ENCODE results near the gene ST3GAL4. TPM values are rescaled to one million over a fixed set of nuclear protein-coding genes. Genes with fewer than 3 reads are reported as not detected.

ST3GAL4 gene
- polyA plus RNA-seq, 1 donor (not counting 4 experiments of a cell fraction or from before 2014, with no cell fraction given) = 24.6 TPM

- Histone ChIP-seq H3K27ac (ENCODE audit: control insufficient read depth, insufficient read depth, low read length) (no peak overlapping the region), H3K4me1 (ENCODE audit: control insufficient read depth, extremely low read depth, insufficient read depth, low read length) (peaks cover 22% of the 10 kb centered on the region), H3K4me3 (ENCODE audit: control insufficient read depth in 2 of 3, extremely low read depth in 1 of 3, insufficient read depth in 2 of 3, low read depth in 1 of 3, low read length in 3 of 3) (no peak overlapping the region), H3K4me2 (ENCODE audit: control insufficient read depth, extremely low read depth, insufficient read depth, low read depth, low read length) (no peak overlapping the region), H2AFZ (ENCODE audit: control insufficient read depth, low read length) (no peak overlapping the region), H3K79me2 (ENCODE audit: control insufficient read depth, insufficient read depth, low read length) (no peaks in the 10 kb centered on the region), H3K27me3 (ENCODE audit: control insufficient read depth, extremely low read depth, insufficient read depth, low read length) (no peaks in the 10 kb centered on the region), H3K9me3 (ENCODE audit: control insufficient read depth, low read depth, low read length) (no peaks in the 10 kb centered on the region), H4K20me1 (ENCODE audit: control insufficient read depth, extremely low read depth, insufficient read depth, low read length) (no peaks in the 10 kb centered on the region), H3K9me1 (ENCODE audit: control insufficient read depth, extremely low read depth, insufficient read depth, low read length) (no peaks in the 10 kb centered on the region), H3K9ac (ENCODE audit: control insufficient read depth, extremely low read depth, insufficient read depth, low read length) (no peak overlapping the region), H3K36me3 (ENCODE audit: control insufficient read depth in 2 of 2, extremely low read depth in 1 of 2, insufficient read depth in 2 of 2, low read length in 2 of 2) (peaks cover 6 to 17% of the 10 kb centered on the region in 2 experiments)
- dilution Hi-C loops (cut with MboI; ENCODE audit: extremely low pct_ligation_motif_present, low sequenced_read_pairs) = no loop called here
- TF ChIP-seq EZH2 (IDR thresholded peaks at IDR 0.05; ENCODE audit: low read length) (no peak), CTCF (optimal IDR thresholded peaks at IDR 0.05 in 1 of 3, IDR thresholded peaks at IDR 0.05 in 1 of 3, conservative IDR thresholded peaks at IDR 0.05 in 1 of 3; ENCODE audit: extremely low read depth in 1 of 3, insufficient read depth in 2 of 3, low read length in 3 of 3) (no peak)
- FAIRE-seq = no peak
- DNase-seq (ENCODE audit: low read depth, low spot score) = no peak
Measured at GRCh38 chr11:126338346-126339055, 17.0 kb upstream of the ST3GAL4 start.

GRCh38 chr11:126339073-126339862 lies 16.2 kb upstream of the ST3GAL4 start:
- H3K36me3 ChIP-seq (ENCODE audit: control insufficient read depth in 2 of 2, extremely low read depth in 1 of 2, insufficient read depth in 2 of 2, low read length in 2 of 2) = peaks cover 6 to 21% of the 10 kb centered on the region in 2 experiments

More at GRCh38 chr11:126339073-126339862, 16.2 kb upstream of the ST3GAL4 start:
- H3K79me2 ChIP-seq (ENCODE audit: control insufficient read depth, insufficient read depth, low read length) = no peaks in the 10 kb centered on the region
- no peak overlapping the region for H3K4me3 ChIP-seq (ENCODE audit: control insufficient read depth in 2 of 3, extremely low read depth in 1 of 3, insufficient read depth in 2 of 3, low read depth in 1 of 3, low read length in 3 of 3)
- FAIRE-seq (no peak), DNase-seq (ENCODE audit: low read depth, low spot score) (no peak)
- H4K20me1 ChIP-seq (ENCODE audit: control insufficient read depth, extremely low read depth, insufficient read depth, low read length) = no peaks in the 10 kb centered on the region
- H3K9me1 ChIP-seq (ENCODE audit: control insufficient read depth, extremely low read depth, insufficient read depth, low read length) = no peaks in the 10 kb centered on the region
- no peak overlapping the region for H3K9ac ChIP-seq (ENCODE audit: control insufficient read depth, extremely low read depth, insufficient read depth, low read length)
- no peaks in the 10 kb centered on the region for H3K27me3 ChIP-seq (ENCODE audit: control insufficient read depth, extremely low read depth, insufficient read depth, low read length)
- no peak overlapping the region for H3K27ac ChIP-seq (ENCODE audit: control insufficient read depth, insufficient read depth, low read length)
- TF ChIP-seq CTCF (optimal IDR thresholded peaks at IDR 0.05 in 1 of 3, IDR thresholded peaks at IDR 0.05 in 1 of 3, conservative IDR thresholded peaks at IDR 0.05 in 1 of 3; ENCODE audit: extremely low read depth in 1 of 3, insufficient read depth in 2 of 3, low read length in 3 of 3) (no peak), EZH2 (IDR thresholded peaks at IDR 0.05; ENCODE audit: low read length) (no peak)
- dilution Hi-C loops (cut with MboI; ENCODE audit: extremely low pct_ligation_motif_present, low sequenced_read_pairs) = no loop called here
- H3K4me2 ChIP-seq (ENCODE audit: control insufficient read depth, extremely low read depth, insufficient read depth, low read depth, low read length) = no peak overlapping the region
- H2AFZ ChIP-seq (ENCODE audit: control insufficient read depth, low read length) = no peak overlapping the region
- H3K9me3 ChIP-seq (ENCODE audit: control insufficient read depth, low read depth, low read length) = no peaks in the 10 kb centered on the region
- peaks cover 22% of the 10 kb centered on the region for H3K4me1 ChIP-seq (ENCODE audit: control insufficient read depth, extremely low read depth, insufficient read depth, low read length)
